Left lung (tissue), 10 donors: ENCODE results near the gene SLC25A21. TPM values are rescaled to one million over a fixed set of nuclear protein-coding genes. Genes with fewer than 3 reads are reported as not detected.

Source experiments
- ATAC-seq: fragments of 200-7000 bp; cut with Tn5 transposase; one replicate; pipeline ENCODE4 v1.9.1; 2020; ENCODE audit warnings: moderate library complexity
- DNase-seq, 4 donors: peaks; one replicate each; pipeline ENCODE4 v3.0.0-alpha.2; 2013 to 2020
- H3K27ac ChIP-seq, 2 donors: fragments of 200-600 bp; sonication (generic) in 1 of 2; one replicate each; pipeline versions ENCODE4 v1.5.0 to v1.8.0; 2020 to 2021
- H3K27me3 ChIP-seq, 2 donors: fragments of 200-600 bp; sonication (generic) in 1 of 2; one replicate each; pipeline versions ENCODE4 v1.5.0 to v1.8.0; 2020 to 2021
- H3K36me3 ChIP-seq, 2 donors: fragments of 200-600 bp; sonication (generic) in 1 of 2; one replicate each; pipeline versions ENCODE4 v1.5.0 to v1.8.0; 2020 to 2021
- H3K4me1 ChIP-seq, 2 donors: fragments of 200-600 bp; one replicate each; pipeline ENCODE4 v1.8.0; 2021
- H3K4me3 ChIP-seq, 2 donors: fragments of 200-600 bp; sonication (generic) in 1 of 2; one replicate each; pipeline versions ENCODE4 v1.5.0 to v1.8.0; 2020 to 2021; ENCODE audit warnings: mild to moderate bottlenecking in 1 of 2
- H3K9me3 ChIP-seq, 2 donors: fragments of 200-600 bp; sonication (generic) in 1 of 2; one replicate each; pipeline versions ENCODE4 v1.5.0 to v1.8.0; 2020 to 2021
- CTCF ChIP-seq, 2 donors: fragments of 200-600 bp; sonication (generic) in 1 of 2; IDR thresholded peaks; one replicate each; pipeline versions ENCODE4 v1.5.0 to v1.8.0; 2021; ENCODE audit warnings: antibody characterized with exemption in 2 of 2
- intact Hi-C, 2 donors: fragments of 100-400 bp; cut with DNase I; formaldehyde crosslinking; loops; one replicate each; pipeline versions ENCODE4 v1.11.2 to v1.14.2; 2022
- polyA plus RNA-seq, 6 donors: library from polyadenylated mRNA; unstranded; fragments of 120-200 nt; gene quantifications; one replicate each; pipeline ENCODE4 v1.2.1, GENCODE V29; 2013; ENCODE audit not compliant: insufficient read length in 6 of 6
- total RNA-seq, 2 donors: library from RNA; stranded (reverse); fragmentation: NEBNext Ultra II Directional; extraction: Animal tissue kit (Norgen Biotek cat#: 25700); gene quantifications; one replicate each; pipeline ENCODE4 v1.2.1, GENCODE V29; 2021
- donor health status: DM: no; HTN: yes; CAD: no.
- donor health status: DM: no; HTN: no; CAD: no.

Gene SLC25A21
- total and polyA plus RNA-seq, 8 donors = 0.47 to 3.7 (median 2.7) TPM

GRCh38 chr14:37088356-37089215 is 83.8 kb downstream of the SLC25A21 start:
- no peak for ATAC-seq
- Histone ChIP-seq H3K4me3 (no peak overlapping the region), H3K9me3 (no peaks in the 10 kb centered on the region), H3K4me1 (no peaks in the 10 kb centered on the region), H3K36me3 (no peaks in the 10 kb centered on the region), H3K27ac (no peak overlapping the region), H3K27me3 (no peaks in the 10 kb centered on the region)
- TF ChIP-seq CTCF (IDR thresholded peaks at IDR 0.05) = no peak
- peak in 1 of 4 donors; percentile 10 for DNase-seq
- intact Hi-C loops = no loop called here

DNA sequence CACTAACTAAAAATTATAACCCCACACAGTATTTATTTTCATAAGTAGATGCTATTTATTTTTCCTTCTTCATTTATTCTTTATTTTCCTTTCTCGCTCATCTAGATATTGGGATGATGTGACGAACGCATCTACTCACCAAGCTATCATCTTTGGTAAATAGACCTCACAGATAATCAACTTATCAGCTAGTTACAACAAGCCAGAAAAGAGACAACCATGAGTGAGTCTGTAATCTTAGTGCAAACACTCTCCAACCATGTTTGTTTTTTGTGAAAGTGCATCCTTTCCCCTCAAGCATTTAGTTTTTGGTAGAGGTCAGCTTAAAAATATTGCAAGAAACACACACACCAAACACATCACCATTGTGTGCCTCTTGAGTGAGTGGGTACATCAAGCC is 84.9 kb downstream of the SLC25A21 start:
- no peak for ATAC-seq
- intact Hi-C loops = no loop called here

DNA sequence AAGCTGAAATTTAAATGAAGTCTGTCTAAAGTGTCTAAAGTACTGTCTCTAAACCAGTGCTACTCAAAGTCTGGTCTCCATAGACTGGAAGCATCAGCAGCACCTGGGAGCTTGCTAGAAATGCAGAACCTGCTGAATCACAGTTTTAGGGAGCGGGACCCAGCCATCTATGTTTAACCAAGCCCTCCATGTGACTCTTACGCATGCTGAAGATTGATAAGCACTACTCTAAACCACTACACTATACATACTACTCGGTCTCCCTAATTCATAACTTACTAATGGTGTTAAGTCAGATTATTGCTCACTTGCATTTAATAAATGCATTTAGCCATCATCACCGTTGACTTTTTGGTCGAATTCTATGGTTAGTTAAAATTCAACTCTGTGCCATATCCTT is 88.8 kb downstream of the SLC25A21 start:
- DNase-seq (no peak), ATAC-seq (peak; percentile 72)
- no peaks in the 10 kb centered on the region for H3K36me3 ChIP-seq
- intact Hi-C loops = no loop called here
- no peak for TF ChIP-seq CTCF (IDR thresholded peaks at IDR 0.05)
- H3K27ac ChIP-seq = no peak overlapping the region
- H3K4me1 ChIP-seq = no peaks in the 10 kb centered on the region
- no peak overlapping the region for H3K4me3 ChIP-seq
- no peaks in the 10 kb centered on the region for H3K27me3 ChIP-seq
- H3K9me3 ChIP-seq = no peaks in the 10 kb centered on the region

More for the DNA sequence above, 84.9 kb downstream of the SLC25A21 start:
- no peak for DNase-seq
- H3K4me1 ChIP-seq = no peaks in the 10 kb centered on the region
- H3K36me3 ChIP-seq = no peaks in the 10 kb centered on the region
- H3K27ac ChIP-seq = no peak overlapping the region
- H3K4me3 ChIP-seq = no peak overlapping the region
- no peak for TF ChIP-seq CTCF (IDR thresholded peaks at IDR 0.05)
- no peaks in the 10 kb centered on the region for H3K9me3 ChIP-seq
- H3K27me3 ChIP-seq = no peaks in the 10 kb centered on the region

DNA sequence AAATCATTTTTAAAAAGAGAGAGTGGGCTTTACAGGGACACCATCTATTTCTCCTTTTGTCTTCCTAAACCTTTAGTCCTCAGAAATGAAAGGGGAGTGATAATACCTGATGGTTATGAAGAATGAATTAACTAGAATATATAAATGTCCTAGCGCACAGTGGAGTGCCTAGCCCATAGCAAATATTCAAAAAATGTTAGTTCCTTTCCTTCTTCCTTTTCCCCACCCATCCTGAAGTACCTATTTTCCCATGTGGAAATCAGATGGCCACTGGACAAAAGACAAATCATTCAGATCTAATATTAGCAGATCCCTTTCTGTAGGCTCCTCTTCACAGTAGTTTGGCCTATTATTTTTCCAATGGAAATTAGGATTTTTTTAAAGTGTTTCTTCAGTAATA is 90.0 kb downstream of the SLC25A21 start:
- Histone ChIP-seq H3K4me1 (no peaks in the 10 kb centered on the region), H3K27ac (no peak overlapping the region), H3K9me3 (no peaks in the 10 kb centered on the region), H3K27me3 (no peaks in the 10 kb centered on the region), H3K4me3 (no peak overlapping the region), H3K36me3 (no peaks in the 10 kb centered on the region)
- DNase-seq (no peak), ATAC-seq (peak; percentile 57)
- intact Hi-C loops = no loop called here
- no peak for TF ChIP-seq CTCF (IDR thresholded peaks at IDR 0.05)

- no peak for DNase-seq
- intact Hi-C loops = no loop called here
Observed at GRCh38 chr14:37081856-37082255, 90.5 kb downstream of the SLC25A21 start.

More at GRCh38 chr14:37081856-37082255, 90.5 kb downstream of the SLC25A21 start:
- Histone ChIP-seq H3K4me1 (no peaks in the 10 kb centered on the region), H3K36me3 (no peaks in the 10 kb centered on the region), H3K4me3 (no peak overlapping the region), H3K27ac (no peak overlapping the region), H3K27me3 (no peaks in the 10 kb centered on the region), H3K9me3 (no peaks in the 10 kb centered on the region)
- ATAC-seq = no peak
- no peak for TF ChIP-seq CTCF (IDR thresholded peaks at IDR 0.05)
